HCT116 (cell line): ENCODE measurements around the gene VWA7. TPM values are rescaled to one million over a fixed set of nuclear protein-coding genes. Genes with fewer than 3 reads are reported as not detected.

Source experiments
- ATAC-seq: fragments of 200-7000 bp; cut with Tn5 transposase; 2 replicates; pipeline ENCODE4 v1.9.1; 2020; ENCODE audit warnings: mild to moderate bottlenecking, moderate library complexity
- BruUV-seq: library from RNA; stranded (reverse); fragments of 400-500 nt; replicated peaks from 2 replicates; lab custom pipeline; 2021; lab: Mats Ljungman, UMichigan
- CTCF ChIA-PET: fragments of 300-600 bp; sonication (Branson Sonifier 250); formaldehyde crosslinking; loops from one replicate; lab custom pipeline; 2021; ENCODE audit warnings: antibody characterized with exemption; lab: Charles Lee
- POLR2A ChIA-PET: fragments of 300-600, 350-600 bp; sonication (Branson Sonifier 250); formaldehyde crosslinking; loops from one replicate; lab custom pipeline; 2021; ENCODE audit warnings: antibody characterized with exemption; lab: Charles Lee
- RAD21 ChIA-PET, 2 experiments: fragments of 300-600 bp; sonication (Branson Sonifier 250); formaldehyde crosslinking; loops; one replicate each; lab custom pipeline; 2023; ENCODE audit warnings: low total read pairs in 2 of 2; ENCODE audit not compliant: uncharacterized antibody in 2 of 2, unreplicated experiment in 2 of 2, low non-redundant PET in 1 of 2; lab: Charles Lee
- DNase-seq: peaks from one replicate; pipeline ENCODE4 v3.0.0-alpha.2; 2010; ENCODE audit warnings: low read depth, low spot score
- H2AFZ ChIP-seq: fragments of 200-600 bp; shearing (Covaris generic), sonication (generic); 2 replicates; pipeline ENCODE4 v1.6.1; 2017; ENCODE audit warnings: low read depth, mixed run types, mixed read lengths, antibody characterized with exemption, low read length; ENCODE audit not compliant: poor library complexity, severe bottlenecking
- H3K27ac ChIP-seq: 2 replicates; pipeline ENCODE4 v1.5.1; 2012; ENCODE audit warnings: low read depth, low read length
- H3K27me3 ChIP-seq: fragments of 200-600 bp; sonication (generic); 2 replicates; pipeline ENCODE4 v1.6.1; 2016; ENCODE audit warnings: mixed run types, low read length, mixed read lengths; ENCODE audit not compliant: insufficient read depth
- H3K36me3 ChIP-seq, 2 experiments: fragments of 200-500 bp in 1 of 2; fragments of 200-600 bp in 1 of 2; sonication (Bioruptor generic) in 1 of 2; sonication (generic) in 1 of 2; 2 replicates each; pipeline versions ENCODE4 v1.5.1 to v1.6.1; 2014 to 2016; ENCODE audit warnings: low read length in 2 of 2, inconsistent platforms in 1 of 2, mixed read lengths in 1 of 2, mixed run types in 1 of 2; ENCODE audit not compliant: insufficient read depth in 2 of 2, control insufficient read depth in 1 of 2
- H3K4me1 ChIP-seq, 2 experiments: fragments of 200-600 bp in 1 of 2; sonication (generic) in 1 of 2; 2 replicates each; pipeline versions ENCODE4 v1.5.1 to v1.6.1; 2012 to 2017; ENCODE audit warnings: low read length in 2 of 2, inconsistent platforms in 1 of 2, mild to moderate bottlenecking in 1 of 2, mixed read lengths in 1 of 2, mixed run types in 1 of 2, moderate library complexity in 1 of 2; ENCODE audit not compliant: insufficient read depth in 2 of 2, control insufficient read depth in 1 of 2
- H3K4me2 ChIP-seq: fragments of 200-600 bp; sonication (generic); 2 replicates; pipeline ENCODE4 v1.6.1; 2017; ENCODE audit warnings: mixed run types, low read length, mixed read lengths
- H3K4me3 ChIP-seq, 2 experiments: fragments of 200-600 bp in 1 of 2; sonication (generic) in 1 of 2; replicated peaks in 1 of 2; 2 replicates each; pipeline ENCODE4 v1.5.1; 2011 to 2016; ENCODE audit warnings: low read length in 2 of 2, control low read depth in 1 of 2, low read depth in 1 of 2, mild to moderate bottlenecking in 1 of 2, mixed read lengths in 1 of 2, mixed run types in 1 of 2
- H3K79me2 ChIP-seq: fragments of 200-600 bp; sonication (generic); 2 replicates; pipeline ENCODE4 v1.6.1; 2017; ENCODE audit warnings: mild to moderate bottlenecking, mixed run types, low read length, moderate library complexity, mixed read lengths; ENCODE audit not compliant: insufficient read depth
- H3K9ac ChIP-seq: fragments of 200-600 bp; sonication (generic); 2 replicates; pipeline ENCODE4 v1.6.1; 2016; ENCODE audit warnings: low read length, mixed read lengths
- H3K9me2 ChIP-seq: fragments of 200-600 bp; sonication (generic), shearing (Covaris generic); 2 replicates; pipeline ENCODE4 v1.6.1; 2017; ENCODE audit warnings: mixed run types, mild to moderate bottlenecking, moderate library complexity; ENCODE audit not compliant: insufficient read depth
- H3K9me3 ChIP-seq, 2 experiments: fragments of 200-500 bp in 1 of 2; fragments of 200-600 bp in 1 of 2; sonication (Bioruptor generic) in 1 of 2; sonication (generic) in 1 of 2; 2 replicates each; pipeline ENCODE4 v1.6.1; 2014 to 2017; ENCODE audit warnings: low read length in 2 of 2, mixed read lengths in 2 of 2, inconsistent platforms in 1 of 2, low read depth in 1 of 2, mild to moderate bottlenecking in 1 of 2, mixed run types in 1 of 2, moderate library complexity in 1 of 2; ENCODE audit not compliant: control insufficient read depth in 1 of 2, insufficient read depth in 1 of 2
- H4K20me1 ChIP-seq: fragments of 200-600 bp; sonication (generic), shearing (Covaris generic); 2 replicates; pipeline ENCODE4 v1.6.1; 2017; ENCODE audit warnings: mixed run types, mild to moderate bottlenecking, moderate library complexity; ENCODE audit not compliant: insufficient read depth
- CBX3 ChIP-seq: IDR thresholded peaks from 2 replicates; pipeline ENCODE4 v1.6.1; 2012; ENCODE audit warnings: low read depth
- POLR2A ChIP-seq: IDR thresholded peaks from 2 replicates; pipeline ENCODE4 v1.7.0; 2011; ENCODE audit warnings: borderline replicate concordance; ENCODE audit not compliant: insufficient read depth, insufficient read length; ENCODE audit errors: extremely low read depth
- POLR2AphosphoS5 ChIP-seq: IDR thresholded peaks from 2 replicates; pipeline ENCODE4 v1.6.1; 2011; ENCODE audit warnings: mild to moderate bottlenecking, low read depth, low read length, moderate library complexity
- RAD21 ChIP-seq: IDR thresholded peaks from 2 replicates; pipeline ENCODE4 v1.6.1; 2012; ENCODE audit warnings: low read depth, mild to moderate bottlenecking
- REST ChIP-seq: IDR thresholded peaks from 2 replicates; pipeline ENCODE4 v1.6.1; 2012; ENCODE audit warnings: low read depth
- SIN3A ChIP-seq: IDR thresholded peaks from 2 replicates; pipeline ENCODE4 v1.6.1; 2012; ENCODE audit warnings: low read depth
- SP1 ChIP-seq: IDR thresholded peaks from 2 replicates; pipeline ENCODE4 v1.6.1; 2012; ENCODE audit warnings: low read depth
- SRF ChIP-seq: IDR thresholded peaks from 2 replicates; pipeline ENCODE4 v1.6.1; 2012; ENCODE audit warnings: low read depth
- YY1 ChIP-seq: IDR thresholded peaks from 2 replicates; pipeline ENCODE4 v1.6.1; 2011; ENCODE audit warnings: low read length, low read depth, moderate library complexity, mild to moderate bottlenecking; ENCODE audit not compliant: insufficient replicate concordance; ENCODE audit errors: extremely low read depth
- ZBTB33 ChIP-seq: IDR thresholded peaks from 2 replicates; pipeline ENCODE4 v1.6.1; 2011; ENCODE audit warnings: mild to moderate bottlenecking, low read length, moderate library complexity; ENCODE audit not compliant: insufficient replicate concordance; ENCODE audit errors: extremely low read depth
- ZNF274 ChIP-seq: fragments of 200-500 bp; sonication (Bioruptor generic); IDR thresholded peaks from 2 replicates; pipeline ENCODE4 v1.6.1; 2014; ENCODE audit warnings: mild to moderate bottlenecking, low read depth, low read length, inconsistent platforms
- intact Hi-C: fragments of 100-400 bp; cut with micrococcal nuclease; formaldehyde crosslinking; loops from 2 replicates; pipeline ENCODE4 v1.10.0; 2022
- total RNA-seq: library from RNA; stranded (reverse); gene quantifications from one replicate; pipeline ENCODE4 v1.2.1, GENCODE V29; 2021; ENCODE audit not compliant: unreplicated experiment

VWA7 gene
- total RNA-seq, 1 experiment from 2014 or later = 14.6 TPM

GRCh38 chr6:31768363-31769257 is 8.5 kb downstream of the VWA7 start:
- intact Hi-C loops = loop anchor here (1.0 kb wide), 1 partner anchor 88 kb away; no protein-coding TSS in a partner anchor
- H3K9me3 ChIP-seq = no peaks in the 10 kb centered on the region
- no peaks in the 10 kb centered on the region for H4K20me1 ChIP-seq
- H3K27ac ChIP-seq = no peak overlapping the region
- H3K4me3 ChIP-seq = no peak overlapping the region
- POLR2A ChIA-PET = interaction anchor here (0.9 to 2.1 kb wide), 2 partner anchors 53 to 59 kb away, joined by 3 to 18 read pairs; partner anchors contain the start of genes HSPA1B and LY6G6D
- H3K4me1 ChIP-seq = peaks cover 14 to 38% of the 10 kb centered on the region in 2 experiments; a peak in 3 of 4 replicates
- ATAC-seq (no peak), DNase-seq (no peak)
- no peaks in the 10 kb centered on the region for H3K79me2 ChIP-seq
- no peak for TF ChIP-seq RAD21
- no peak for TF ChIP-seq SP1
- TF ChIP-seq SIN3A = no peak
- no peak for TF ChIP-seq POLR2AphosphoS5
- no TSS peak for BruUV-seq
- RAD21 ChIA-PET = interaction anchor here in 1 of 2 experiments (0.5 kb wide), 1 partner anchor 62 kb away, joined by 3 read pairs; no protein-coding TSS in a partner anchor
- H3K4me2 ChIP-seq = no peak overlapping the region
- H2AFZ ChIP-seq = no peak overlapping the region
- no peaks in the 10 kb centered on the region for H3K27me3 ChIP-seq
- H3K9me2 ChIP-seq = no peaks in the 10 kb centered on the region
- CTCF ChIA-PET = interaction anchor here (0.9 to 2.2 kb wide), 6 partner anchors 29 to 65 kb away, joined by 3 to 25 read pairs (median 11); partner anchors contain the start of genes ABHD16A, DDAH2, HSPA1B and LSM2
- H3K9ac ChIP-seq = no peak overlapping the region
- H3K36me3 ChIP-seq = no peaks in the 10 kb centered on the region

DNA sequence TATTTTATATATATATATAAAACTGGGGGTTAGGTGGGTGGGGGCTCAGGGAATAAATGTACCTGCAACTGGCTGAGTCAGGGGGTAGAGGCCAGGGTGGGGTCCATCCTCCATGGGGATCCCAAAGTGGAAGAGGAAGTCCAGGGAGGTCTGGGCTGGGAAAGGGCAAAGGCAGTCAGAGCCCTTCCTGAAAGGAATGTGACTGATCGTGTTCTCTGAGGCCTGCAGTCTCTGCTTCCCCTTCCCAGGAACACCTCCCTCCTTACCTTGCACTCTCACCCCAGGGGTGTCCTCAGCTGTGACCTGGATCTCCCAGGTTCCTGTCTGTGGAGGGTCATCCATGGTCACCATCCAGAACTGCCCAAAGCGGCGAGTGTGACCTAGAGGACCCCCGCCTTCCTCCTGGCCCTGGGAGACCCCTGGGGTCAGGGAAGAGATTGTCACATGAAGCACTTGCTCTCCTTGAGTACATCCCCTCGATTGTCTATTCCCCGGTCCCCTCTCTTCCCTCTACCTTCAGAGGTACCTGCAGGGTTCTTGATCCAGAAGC is 10.0 kb downstream of the VWA7 start:
- Histone ChIP-seq H3K9ac (no peak overlapping the region), H3K27me3 (no peaks in the 10 kb centered on the region), H3K9me3 (no peaks in the 10 kb centered on the region), H3K27ac (no peak overlapping the region), H3K4me1 (peaks cover 14 to 38% of the 10 kb centered on the region in 2 experiments; a peak in 3 of 4 replicates), H4K20me1 (no peaks in the 10 kb centered on the region), H3K79me2 (no peaks in the 10 kb centered on the region), H3K9me2 (no peaks in the 10 kb centered on the region), H2AFZ (no peak overlapping the region), H3K4me3 (no peak overlapping the region), H3K36me3 (no peaks in the 10 kb centered on the region), H3K4me2 (no peak overlapping the region)
- intact Hi-C loops = no loop called here
- ChIA-PET RAD21 (no interaction called here), POLR2A (no interaction called here), CTCF (no interaction called here)
- ATAC-seq = no peak
- no TSS peak for BruUV-seq
- no peak for DNase-seq
- TF ChIP-seq YY1 (no peak), SRF (no peak), POLR2A (no peak), SP1 (no peak), ZBTB33 (no peak), ZNF274 (no peak), POLR2AphosphoS5 (no peak), CBX3 (no peak), REST (no peak)
